GM19324 (cell line): ENCODE data around the gene TRMT13.
"Not testable (repeated sequence)": the region's sequence is repeated elsewhere in the genome, so short reads cannot be mapped to it uniquely, and the experiment has no call there.

Source experiments
- ATAC-seq: cut with Tn5 transposase; IDR thresholded peaks from one replicate; pipeline ENCODE4 v1.9.1; 2021; ENCODE audit warnings: mild to moderate bottlenecking, moderate library complexity; ENCODE audit not compliant: unreplicated experiment, low FRiP score

The TRMT13 gene

GRCh38 chr1:100152271-100152670 lies 19.3 kb downstream of the TRMT13 start:
- ATAC-seq, result peak; percentile 71

- ATAC-seq, result no peak
Measured at GRCh38 chr1:100162881-100163280, 29.9 kb downstream of the TRMT13 start.

- no peak for ATAC-seq
Measured at GRCh38 chr1:100164216-100164615, 31.3 kb downstream of the TRMT13 start.

GRCh38 chr1:100164702-100165101 lies 31.7 kb downstream of the TRMT13 start:
- ATAC-seq, result no peak

GRCh38 chr1:100168051-100168450 lies 35.1 kb downstream of the TRMT13 start:
- no peak for ATAC-seq

- ATAC-seq, result no peak
Measured at GRCh38 chr1:100177295-100178041, 44.5 kb downstream of the TRMT13 start.

GRCh38 chr1:100178091-100178490 lies 45.1 kb downstream of the TRMT13 start, which contains the start of gene LRRC39:
TSS of gene LRRC39 (minus strand) at chr1:100178256. CDS start at chr1:100168516, 9,740 bp downstream.
- ATAC-seq, result no peak

GRCh38 chr1:100183370-100183769 lies 50.4 kb downstream of the TRMT13 start:
- ATAC-seq, result no peak

- ATAC-seq, result no peak
Measured at GRCh38 chr1:100184536-100184935, 51.6 kb downstream of the TRMT13 start.

- no peak for ATAC-seq
Measured at GRCh38 chr1:100187912-100188311, 54.9 kb downstream of the TRMT13 start.

- ATAC-seq, result peak; percentile 65
Measured at GRCh38 chr1:100188617-100189016, 55.7 kb downstream of the TRMT13 start.

GRCh38 chr1:100198596-100198995 lies 65.6 kb downstream of the TRMT13 start:
- ATAC-seq, result no peak

GRCh38 chr1:100200060-100200459 lies 67.1 kb downstream of the TRMT13 start:
- not testable (repeated sequence) for ATAC-seq
